ENCODE measurements around the gene F12.

Gene F12

DNA sequence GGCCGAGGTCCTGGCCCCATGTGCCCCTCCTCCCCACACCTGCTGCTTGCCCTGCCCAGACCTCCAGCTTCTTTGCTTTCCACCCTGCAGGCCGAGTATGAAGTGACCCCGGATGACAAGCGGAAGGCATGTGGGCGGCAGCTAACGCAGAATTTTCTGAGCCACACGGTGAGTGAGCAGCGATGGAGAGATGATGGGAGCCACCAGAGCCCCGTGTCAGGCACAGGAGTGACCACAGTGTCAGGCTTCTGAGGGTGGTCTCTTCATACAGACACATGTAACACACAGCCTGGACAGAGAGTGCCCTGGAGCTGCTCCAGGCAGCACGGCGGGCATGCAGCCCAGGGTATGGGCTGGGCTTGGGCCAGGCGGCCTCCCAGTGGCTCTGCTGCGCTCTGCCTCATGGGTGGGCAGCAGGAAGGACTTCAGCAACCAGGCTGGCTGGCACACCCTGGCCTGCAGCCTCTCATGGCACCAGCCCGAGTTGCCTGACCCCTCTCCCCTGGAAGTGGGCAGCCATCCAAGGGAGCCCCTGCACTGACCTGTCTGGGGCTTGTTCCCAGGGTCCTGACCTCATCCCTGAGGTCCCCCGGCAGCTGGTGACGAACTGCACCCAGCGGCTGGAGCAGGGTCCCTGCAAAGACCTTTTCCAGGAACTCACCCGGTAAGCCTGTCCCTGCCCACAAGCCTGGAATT is 22.9 kb upstream of the F12 start:
- POLR2A ChIA-PET, result interaction anchor here (3.7 to 3.9 kb wide), 2 partner anchors 10 to 14 kb away, joined by 10 to 17 read pairs; partner anchors contain the start of gene PRR7
- CTCF ChIA-PET, result interaction anchor here (1.3 kb wide), 1 partner anchor 29 kb away, joined by 3 read pairs; no protein-coding TSS in a partner anchor
- Histone ChIP-seq H3K9me3 (ENCODE audit: control insufficient read depth, insufficient read depth, low read depth, low read length) (no peaks in the 10 kb centered on the region), H3K27ac (ENCODE audit: extremely low read depth, low read depth, low read length) (no peak overlapping the region), H3K4me3 (ENCODE audit: low read depth, low read length) (no peak overlapping the region), H3K36me3 (ENCODE audit: control insufficient read depth in 2 of 2, insufficient read depth in 1 of 2, low read length in 2 of 2) (peaks cover 3 to 87% of the 10 kb centered on the region in 2 experiments; a peak in 2 of 3 replicates), H3K4me1 (ENCODE audit: control insufficient read depth, insufficient read depth, low read length) (no peaks in the 10 kb centered on the region)
- no peak for TF ChIP-seq ZNF423 (tag by site-specific recombination; IDR thresholded peaks at IDR 0.05)
- TF ChIP-seq, protein P1, sequence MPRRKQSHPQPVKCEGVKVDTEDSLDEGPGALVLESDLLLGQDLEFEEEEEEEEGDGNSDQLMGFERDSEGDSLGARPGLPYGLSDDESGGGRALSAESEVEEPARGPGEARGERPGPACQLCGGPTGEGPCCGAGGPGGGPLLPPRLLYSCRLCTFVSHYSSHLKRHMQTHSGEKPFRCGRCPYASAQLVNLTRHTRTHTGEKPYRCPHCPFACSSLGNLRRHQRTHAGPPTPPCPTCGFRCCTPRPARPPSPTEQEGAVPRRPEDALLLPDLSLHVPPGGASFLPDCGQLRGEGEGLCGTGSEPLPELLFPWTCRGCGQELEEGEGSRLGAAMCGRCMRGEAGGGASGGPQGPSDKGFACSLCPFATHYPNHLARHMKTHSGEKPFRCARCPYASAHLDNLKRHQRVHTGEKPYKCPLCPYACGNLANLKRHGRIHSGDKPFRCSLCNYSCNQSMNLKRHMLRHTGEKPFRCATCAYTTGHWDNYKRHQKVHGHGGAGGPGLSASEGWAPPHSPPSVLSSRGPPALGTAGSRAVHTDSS (tag by site-specific recombination; IDR thresholded peaks at IDR 0.05), result no peak
- TF ChIP-seq ZNF416 (tag by site-specific recombination; IDR thresholded peaks at IDR 0.05), result no peak
- TF ChIP-seq, protein P2, sequence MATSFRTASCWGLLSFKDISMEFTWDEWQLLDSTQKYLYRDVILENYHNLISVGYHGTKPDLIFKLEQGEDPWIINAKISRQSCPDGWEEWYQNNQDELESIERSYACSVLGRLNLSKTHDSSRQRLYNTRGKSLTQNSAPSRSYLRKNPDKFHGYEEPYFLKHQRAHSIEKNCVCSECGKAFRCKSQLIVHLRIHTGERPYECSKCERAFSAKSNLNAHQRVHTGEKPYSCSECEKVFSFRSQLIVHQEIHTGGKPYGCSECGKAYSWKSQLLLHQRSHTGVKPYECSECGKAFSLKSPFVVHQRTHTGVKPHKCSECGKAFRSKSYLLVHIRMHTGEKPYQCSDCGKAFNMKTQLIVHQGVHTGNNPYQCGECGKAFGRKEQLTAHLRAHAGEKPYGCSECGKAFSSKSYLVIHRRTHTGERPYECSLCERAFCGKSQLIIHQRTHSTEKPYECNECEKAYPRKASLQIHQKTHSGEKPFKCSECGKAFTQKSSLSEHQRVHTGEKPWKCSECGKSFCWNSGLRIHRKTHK (tag by site-specific recombination; IDR thresholded peaks at IDR 0.05), result no peak

DNA sequence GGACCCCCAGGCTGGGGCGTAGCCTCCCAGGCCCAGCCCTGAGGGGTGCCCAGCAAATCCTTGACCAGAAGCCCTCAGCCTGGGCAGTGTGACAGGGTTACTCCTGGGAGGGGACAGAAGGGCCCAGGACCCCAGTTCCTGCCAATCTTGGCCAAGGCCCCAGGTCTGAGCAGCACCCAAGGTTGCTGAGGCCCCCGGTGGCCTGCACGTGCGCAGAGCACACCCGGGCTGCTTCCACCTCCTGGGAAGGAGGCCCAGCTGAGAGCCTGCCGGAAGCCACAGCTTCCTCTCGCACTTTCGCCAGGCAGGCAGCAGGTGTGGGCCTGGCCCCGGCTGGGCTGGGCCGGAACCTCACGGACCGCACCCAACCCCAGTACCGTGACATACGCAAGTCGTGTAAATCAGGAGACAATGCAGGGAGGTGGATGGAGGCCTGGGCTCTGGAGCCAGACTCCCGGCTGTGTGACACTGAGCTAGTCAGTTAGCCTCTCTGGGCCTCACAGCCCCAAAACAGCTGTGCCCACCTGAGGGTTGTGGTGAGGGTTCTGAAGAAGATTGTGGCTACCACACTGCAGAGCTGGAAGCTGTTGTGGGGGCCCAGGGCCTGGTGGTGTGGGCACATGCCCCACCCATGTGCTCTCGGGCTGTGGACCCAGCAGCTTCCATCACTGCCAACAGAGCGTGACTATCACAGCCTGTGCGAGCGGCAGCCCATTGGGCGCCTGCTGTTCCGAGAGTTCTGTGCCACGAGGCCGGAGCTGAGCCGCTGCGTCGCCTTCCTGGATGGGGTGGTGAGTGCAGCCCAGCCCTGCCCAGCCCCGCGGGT is 22.2 kb upstream of the F12 start:
- Histone ChIP-seq H3K36me3 (ENCODE audit: control insufficient read depth in 2 of 2, insufficient read depth in 1 of 2, low read length in 2 of 2) (peaks cover 0 to 80% of the 10 kb centered on the region in 2 experiments; a peak in 1 of 3 replicates), H3K9me3 (ENCODE audit: control insufficient read depth, insufficient read depth, low read depth, low read length) (no peaks in the 10 kb centered on the region), H3K27ac (ENCODE audit: extremely low read depth, low read depth, low read length) (no peak overlapping the region), H3K4me3 (ENCODE audit: low read depth, low read length) (no peak overlapping the region), H3K4me1 (ENCODE audit: control insufficient read depth, insufficient read depth, low read length) (no peaks in the 10 kb centered on the region)
- CTCF ChIA-PET, result interaction anchor here (1.2 to 1.3 kb wide), 2 partner anchors 13 to 28 kb away, joined by 3 read pairs; no protein-coding TSS in a partner anchor
- POLR2A ChIA-PET, result interaction anchor here (3.7 to 3.9 kb wide), 2 partner anchors 11 to 15 kb away, joined by 10 to 17 read pairs; partner anchors contain the start of gene PRR7
- peak; percentile 51; the same call in 1 of the 2 replicates for TF ChIP-seq GLIS2 (tag by site-specific recombination; IDR thresholded peaks at IDR 0.05)
- TF ChIP-seq FEZF1 (tag by site-specific recombination; IDR thresholded peaks at IDR 0.05), result no peak

DNA sequence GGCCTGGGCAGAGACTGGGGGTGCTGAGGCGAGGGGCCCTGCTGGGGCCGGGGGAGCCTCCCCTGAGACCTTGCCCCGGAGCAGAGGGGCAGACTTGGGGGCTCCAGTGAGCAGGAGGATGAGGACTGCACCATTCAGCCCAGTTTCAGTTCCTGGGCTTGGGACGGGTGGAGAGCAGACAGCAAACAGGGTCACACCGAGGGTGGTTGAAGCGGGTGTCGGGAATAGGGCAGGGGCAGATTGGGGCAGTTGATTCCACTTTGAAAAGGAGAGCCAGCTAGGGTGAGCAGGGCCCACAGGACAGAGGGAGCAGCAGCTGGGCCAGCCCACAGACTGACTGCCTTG is 21.6 kb upstream of the F12 start:
- no peaks in the 10 kb centered on the region for H3K9me3 ChIP-seq (ENCODE audit: control insufficient read depth, insufficient read depth, low read depth, low read length)
- peaks cover 0 to 75% of the 10 kb centered on the region in 2 experiments; a peak in 1 of 3 replicates for H3K36me3 ChIP-seq (ENCODE audit: control insufficient read depth in 2 of 2, insufficient read depth in 1 of 2, low read length in 2 of 2)
- H3K4me1 ChIP-seq (ENCODE audit: control insufficient read depth, insufficient read depth, low read length), result no peaks in the 10 kb centered on the region
- POLR2A ChIA-PET, result interaction anchor here (3.7 to 3.9 kb wide), 2 partner anchors 11 to 15 kb away, joined by 10 to 17 read pairs; partner anchors contain the start of gene PRR7
- H3K27ac ChIP-seq (ENCODE audit: extremely low read depth, low read depth, low read length), result no peak overlapping the region
- H3K4me3 ChIP-seq (ENCODE audit: low read depth, low read length), result no peak overlapping the region
- CTCF ChIA-PET, result interaction anchor here (1.2 to 1.3 kb wide), 2 partner anchors 13 to 27 kb away, joined by 3 read pairs; no protein-coding TSS in a partner anchor
- TF ChIP-seq OVOL3 (tag by site-specific recombination; IDR thresholded peaks at IDR 0.05), result no peak
- TF ChIP-seq ZNF266 (tag by site-specific recombination; IDR thresholded peaks at IDR 0.05; ENCODE audit: low read depth), result no peak
- TF ChIP-seq, protein P3, sequence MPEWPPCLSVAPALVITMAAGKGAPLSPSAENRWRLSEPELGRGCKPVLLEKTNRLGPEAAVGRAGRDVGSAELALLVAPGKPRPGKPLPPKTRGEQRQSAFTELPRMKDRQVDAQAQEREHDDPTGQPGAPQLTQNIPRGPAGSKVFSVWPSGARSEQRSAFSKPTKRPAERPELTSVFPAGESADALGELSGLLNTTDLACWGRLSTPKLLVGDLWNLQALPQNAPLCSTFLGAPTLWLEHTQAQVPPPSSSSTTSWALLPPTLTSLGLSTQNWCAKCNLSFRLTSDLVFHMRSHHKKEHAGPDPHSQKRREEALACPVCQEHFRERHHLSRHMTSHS (tag by site-specific recombination; IDR thresholded peaks at IDR 0.05), result no peak
- TF ChIP-seq KLF9 (tag by site-specific recombination; IDR thresholded peaks at IDR 0.05; ENCODE audit: low read depth), result no peak
- TF ChIP-seq ZNF24 (tag by site-specific recombination; IDR thresholded peaks at IDR 0.05), result no peak
- TF ChIP-seq ZNF596 (tag by site-specific recombination; IDR thresholded peaks at IDR 0.05), result no peak
- TF ChIP-seq ZNF169 (tag by site-specific recombination; IDR thresholded peaks at IDR 0.05), result no peak
- no peak for TF ChIP-seq SP3 (tag by site-specific recombination; IDR thresholded peaks at IDR 0.05)
- TF ChIP-seq GLIS2 (tag by site-specific recombination; IDR thresholded peaks at IDR 0.05), result no peak
- TF ChIP-seq YY2 (tag by site-specific recombination; IDR thresholded peaks at IDR 0.05), result no peak
- no peak for TF ChIP-seq GLI2 (tag by site-specific recombination; IDR thresholded peaks at IDR 0.05; ENCODE audit: borderline replicate concordance, low read depth)
- TF ChIP-seq, protein P4, sequence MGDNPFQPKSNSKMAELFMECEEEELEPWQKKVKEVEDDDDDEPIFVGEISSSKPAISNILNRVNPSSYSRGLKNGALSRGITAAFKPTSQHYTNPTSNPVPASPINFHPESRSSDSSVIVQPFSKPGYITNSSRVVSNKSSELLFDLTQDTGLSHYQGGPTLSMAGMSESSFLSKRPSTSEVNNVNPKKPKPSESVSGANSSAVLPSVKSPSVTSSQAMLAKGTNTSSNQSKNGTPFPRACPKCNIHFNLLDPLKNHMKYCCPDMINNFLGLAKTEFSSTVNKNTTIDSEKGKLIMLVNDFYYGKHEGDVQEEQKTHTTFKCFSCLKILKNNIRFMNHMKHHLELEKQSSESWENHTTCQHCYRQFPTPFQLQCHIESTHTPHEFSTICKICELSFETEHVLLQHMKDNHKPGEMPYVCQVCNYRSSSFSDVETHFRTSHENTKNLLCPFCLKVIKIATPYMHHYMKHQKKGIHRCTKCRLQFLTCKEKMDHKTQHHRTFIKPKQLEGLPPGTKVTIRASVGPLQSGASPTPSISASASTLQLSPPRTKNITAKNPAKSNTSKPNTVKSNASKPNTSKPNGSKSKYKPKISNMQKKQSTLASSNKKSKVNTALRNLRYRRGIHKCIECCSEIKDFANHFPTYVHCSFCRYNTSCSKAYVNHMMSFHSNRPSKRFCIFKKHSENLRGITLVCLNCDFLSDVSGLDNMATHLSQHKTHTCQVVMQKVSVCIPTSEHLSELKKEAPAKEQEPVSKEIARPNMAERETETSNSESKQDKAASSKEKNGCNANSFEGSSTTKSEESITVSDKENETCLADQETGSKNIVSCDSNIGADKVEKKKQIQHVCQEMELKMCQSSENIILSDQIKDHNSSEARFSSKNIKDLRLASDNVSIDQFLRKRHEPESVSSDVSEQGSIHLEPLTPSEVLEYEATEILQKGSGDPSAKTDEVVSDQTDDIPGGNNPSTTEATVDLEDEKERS (tag by site-specific recombination; IDR thresholded peaks at IDR 0.05), result no peak
- no peak for TF ChIP-seq ZNF473 (tag by site-specific recombination; IDR thresholded peaks at IDR 0.05)
- TF ChIP-seq ZNF394 (tag by site-specific recombination; IDR thresholded peaks at IDR 0.05; ENCODE audit: borderline replicate concordance), result no peak
- TF ChIP-seq ZNF626 (tag by site-specific recombination; IDR thresholded peaks at IDR 0.05), result no peak
- no peak for TF ChIP-seq FEZF1 (tag by site-specific recombination; IDR thresholded peaks at IDR 0.05)
- TF ChIP-seq ZFP69B (tag by site-specific recombination; IDR thresholded peaks at IDR 0.05), result no peak
- TF ChIP-seq ZNF664 (tag by site-specific recombination; IDR thresholded peaks at IDR 0.05), result no peak

Measured in HEK293 (cell line).